Mesendoderm (in vitro differentiated cells): ENCODE data around the gene CCL24.
A peak's percentile ranks its signal among the peaks of the same experiment; 100 is the strongest.
"Not testable (repeated sequence)": the region's sequence is repeated elsewhere in the genome, so short reads cannot be mapped to it uniquely, and the experiment has no call there.

Source experiments
- DNase-seq: peaks from one replicate; pipeline ENCODE4 v3.0.0; 2013
- H2AK5ac ChIP-seq: 2 replicates; pipeline ENCODE4 v1.6.1; 2013; ENCODE audit warnings: low read length, inconsistent platforms
- H2BK120ac ChIP-seq: 2 replicates; pipeline ENCODE4 v1.6.1; 2013; ENCODE audit warnings: low read depth, mild to moderate bottlenecking, low read length, moderate library complexity, mixed read lengths
- H2BK15ac ChIP-seq: replicated peaks from 2 replicates; pipeline ENCODE4 v1.6.1; 2013; ENCODE audit warnings: low read depth, mild to moderate bottlenecking, moderate library complexity
- H2BK5ac ChIP-seq: 2 replicates; pipeline ENCODE4 v1.6.1; 2013; ENCODE audit warnings: low read length, inconsistent platforms
- H3K18ac ChIP-seq: 2 replicates; pipeline ENCODE4 v1.6.1; 2013; ENCODE audit warnings: mild to moderate bottlenecking, low read length, mixed read lengths
- H3K23ac ChIP-seq: one replicate; pipeline ENCODE4 v1.6.1; 2013; ENCODE audit warnings: low read length
- H3K27ac ChIP-seq: 2 replicates; pipeline ENCODE4 v1.5.1; 2013; ENCODE audit warnings: low read depth, mild to moderate bottlenecking, inconsistent platforms, low read length, moderate library complexity
- H3K27me3 ChIP-seq: 2 replicates; pipeline ENCODE4 v1.6.1; 2013; ENCODE audit warnings: low read length, control low read depth, mild to moderate bottlenecking, inconsistent platforms; ENCODE audit not compliant: insufficient read depth, poor library complexity
- H3K36me3 ChIP-seq: 2 replicates; pipeline ENCODE4 v1.6.1; 2013; ENCODE audit warnings: low read length, inconsistent platforms; ENCODE audit not compliant: control insufficient read depth, insufficient read depth
- H3K4ac ChIP-seq: one replicate; pipeline ENCODE4 v1.6.1; 2013; ENCODE audit warnings: low read depth, mild to moderate bottlenecking, low read length, moderate library complexity
- H3K4me1 ChIP-seq: 2 replicates; pipeline ENCODE4 v1.6.1; 2013; ENCODE audit warnings: low read depth, low read length, inconsistent platforms; ENCODE audit not compliant: control insufficient read depth
- H3K4me2 ChIP-seq: 2 replicates; pipeline ENCODE4 v1.6.1; 2013; ENCODE audit warnings: low read length
- H3K4me3 ChIP-seq: 2 replicates; pipeline ENCODE4 v1.5.1; 2013; ENCODE audit warnings: mild to moderate bottlenecking, low read length
- H3K56ac ChIP-seq: one replicate; pipeline ENCODE4 v1.6.1; 2013; ENCODE audit warnings: low read length
- H3K79me1 ChIP-seq: 2 replicates; pipeline ENCODE4 v1.6.1; 2013; ENCODE audit warnings: low read length, inconsistent platforms
- H3K79me2 ChIP-seq: 2 replicates; pipeline ENCODE4 v1.6.1; 2013; ENCODE audit warnings: mild to moderate bottlenecking, low read length; ENCODE audit not compliant: control insufficient read depth, insufficient read depth
- H3K9ac ChIP-seq: 2 replicates; pipeline ENCODE4 v1.6.1; 2013; ENCODE audit warnings: low read length, inconsistent platforms
- H4K5ac ChIP-seq: one replicate; pipeline ENCODE4 v1.6.1; 2013; ENCODE audit warnings: low read length
- H4K8ac ChIP-seq: one replicate; pipeline ENCODE4 v1.6.1; 2013; ENCODE audit warnings: low read depth, mild to moderate bottlenecking, control low read depth, low read length, moderate library complexity
- WGBS: extraction: QIAGEN DNeasy Blood & Tissue Kit; methylation state at CpG from one replicate; pipeline ENCODE4 v1.1.7; 2013; ENCODE audit warnings: low lambda C conversion rate, missing lambda C conversion rate; ENCODE audit not compliant: insufficient coverage; ENCODE audit errors: extremely low coverage; 5-methylcytosine and 5-hydroxymethylcytosine counted together

The CCL24 gene

GRCh38 chr7:75793676-75794075 is 19.9 kb downstream of the CCL24 start:
- Histone ChIP-seq H3K56ac (no peak overlapping the region), H3K27me3 (no peaks in the 10 kb centered on the region), H3K4me1 (peaks cover 4% of the 10 kb centered on the region), H4K5ac (no peak overlapping the region), H3K36me3 (no peaks in the 10 kb centered on the region), H3K4ac (no peak overlapping the region), H3K9ac (no peak overlapping the region), H3K4me3 (no peak overlapping the region), H3K79me2 (no peaks in the 10 kb centered on the region), H3K4me2 (no peak overlapping the region), H3K79me1 (no peaks in the 10 kb centered on the region), H2BK15ac (no peak overlapping the region), H3K23ac (no peak overlapping the region), H2BK5ac (no peak overlapping the region), H2BK120ac (no peak overlapping the region), H3K18ac (no peak overlapping the region), H3K27ac (no peak overlapping the region), H4K8ac (no peak overlapping the region), H2AK5ac (no peak overlapping the region)
- no CpG with 5 or more reads among the region's 2 CpGs for WGBS
- DNase-seq: no peak

GRCh38 chr7:75792567-75792966 is 21.0 kb downstream of the CCL24 start:
- not testable (repeated sequence) for H2BK120ac ChIP-seq, H3K36me3 ChIP-seq, H3K4me3 ChIP-seq, H3K4ac ChIP-seq, H3K56ac ChIP-seq, H3K4me1 ChIP-seq, H4K8ac ChIP-seq, DNase-seq, H4K5ac ChIP-seq, H3K9ac ChIP-seq, H3K27me3 ChIP-seq, H2BK15ac ChIP-seq, H2AK5ac ChIP-seq, H3K79me2 ChIP-seq, H3K4me2 ChIP-seq, H3K79me1 ChIP-seq, H3K27ac ChIP-seq, H3K23ac ChIP-seq, H2BK5ac ChIP-seq, H3K18ac ChIP-seq
- WGBS: no CpG with 5 or more reads among the region's 5 CpGs

- Histone ChIP-seq H3K79me1 (no peaks in the 10 kb centered on the region), H2BK15ac (no peak overlapping the region), H2BK5ac (no peak overlapping the region), H3K4me2 (no peak overlapping the region), H3K18ac (no peak overlapping the region), H3K23ac (no peak overlapping the region), H3K79me2 (no peaks in the 10 kb centered on the region), H4K5ac (no peak overlapping the region), H2AK5ac (no peak overlapping the region), H3K4me1 (peaks cover 4% of the 10 kb centered on the region), H3K56ac (peak overlapping the region; percentile 25), H3K4me3 (no peak overlapping the region), H3K9ac (no peak overlapping the region), H2BK120ac (no peak overlapping the region), H3K4ac (peak overlapping the region; percentile 59), H3K27me3 (no peaks in the 10 kb centered on the region), H3K27ac (no peak overlapping the region), H3K36me3 (no peaks in the 10 kb centered on the region), H4K8ac (no peak overlapping the region)
- WGBS: no CpG with 5 or more reads among the region's 3 CpGs
- no peak for DNase-seq
These were observed 24.2 kb downstream of the CCL24 start for GRCh38 chr7:75789361-75789924.

- not testable (repeated sequence) for H3K4me3 ChIP-seq, H3K36me3 ChIP-seq
These were observed 25.3 kb downstream of the CCL24 start for GRCh38 chr7:75788154-75788847.

GRCh38 chr7:75783058-75783457 is 30.5 kb downstream of the CCL24 start:
- not testable (repeated sequence) for H3K23ac ChIP-seq, H3K79me2 ChIP-seq, H3K9ac ChIP-seq, H3K79me1 ChIP-seq, H3K56ac ChIP-seq, DNase-seq, H3K27me3 ChIP-seq, H2BK120ac ChIP-seq, H3K4ac ChIP-seq, H3K4me1 ChIP-seq, H3K4me3 ChIP-seq, H2BK15ac ChIP-seq, H3K18ac ChIP-seq, H3K36me3 ChIP-seq, H2AK5ac ChIP-seq, H2BK5ac ChIP-seq, H3K27ac ChIP-seq, H3K4me2 ChIP-seq, H4K5ac ChIP-seq, H4K8ac ChIP-seq
- WGBS: no CpG with 5 or more reads among the region's 5 CpGs

More at GRCh38 chr7:75788154-75788847, 25.3 kb downstream of the CCL24 start:
- H2AK5ac ChIP-seq, H2BK15ac ChIP-seq, H3K23ac ChIP-seq, H3K79me1 ChIP-seq, H3K27me3 ChIP-seq, H4K5ac ChIP-seq, H2BK5ac ChIP-seq, H3K4me1 ChIP-seq, H3K79me2 ChIP-seq, H3K4me2 ChIP-seq, H4K8ac ChIP-seq: not testable (repeated sequence)
- H3K4ac ChIP-seq: peak overlapping the region; percentile 63
- H3K56ac ChIP-seq: peak overlapping the region; percentile 64
- peak overlapping the region; percentile 82 for H3K18ac ChIP-seq
- H2BK120ac ChIP-seq: peak overlapping the region; percentile 89
- peak overlapping the region; percentile 78 for H3K27ac ChIP-seq
- H3K9ac ChIP-seq: peak overlapping the region; percentile 53
- DNase-seq: peak; percentile 90
- WGBS: no CpG with 5 or more reads among the region's 14 CpGs
